GM19455 (cell line): ENCODE results near the gene ECE1.
"Not testable (repeated sequence)": the region's sequence is repeated elsewhere in the genome, so short reads cannot be mapped to it uniquely, and the experiment has no call there.

Experiments
- ATAC-seq: cut with Tn5 transposase; IDR thresholded peaks from one replicate; pipeline ENCODE4 v1.9.1; 2021; ENCODE audit not compliant: unreplicated experiment

Gene ECE1

DNA sequence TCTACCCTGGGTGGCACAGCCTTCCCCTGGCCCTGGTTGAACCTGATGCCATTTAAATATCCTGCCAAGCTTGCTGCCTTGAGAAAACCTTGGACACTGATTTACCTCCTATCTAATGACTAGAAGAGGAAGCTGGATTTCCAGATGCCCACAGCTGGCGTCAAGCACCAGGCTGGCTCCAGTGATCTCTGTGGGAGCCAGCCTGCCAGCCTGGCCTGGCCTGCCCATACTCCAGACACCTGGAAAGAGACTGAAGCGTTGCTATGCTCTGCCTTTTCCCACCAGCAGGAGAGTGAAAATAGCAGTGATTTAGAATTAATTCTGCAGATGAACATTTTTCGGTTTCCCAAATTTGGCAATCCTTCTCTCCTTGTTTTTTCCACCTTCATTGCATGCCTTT is 102.0 kb downstream of the ECE1 start:
- no peak for ATAC-seq

DNA sequence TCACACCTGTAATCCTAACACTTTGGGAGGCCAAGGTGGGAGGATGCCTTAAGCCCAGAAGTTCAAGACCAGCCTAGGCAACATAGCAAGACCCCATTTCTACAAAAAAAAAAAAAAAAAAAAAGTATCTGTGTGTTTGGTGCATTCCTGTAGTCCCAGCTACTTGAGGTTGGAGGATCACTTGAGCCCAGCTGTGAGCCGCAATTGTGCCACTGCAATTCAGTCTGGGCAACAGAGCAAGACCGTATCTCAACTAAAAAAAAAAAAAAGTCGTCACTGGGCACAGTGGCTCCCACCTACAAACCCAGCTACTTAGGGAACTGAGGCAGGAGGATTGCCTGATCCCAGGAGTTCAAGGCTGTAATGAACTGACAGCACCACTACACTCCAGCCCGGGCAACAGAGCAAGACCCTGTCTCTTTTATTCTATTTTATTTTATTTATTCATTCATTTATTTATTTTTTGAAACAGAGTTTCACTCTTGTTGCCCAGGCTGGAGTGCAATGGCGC is 105.0 kb downstream of the ECE1 start:
- ATAC-seq = no peak

DNA sequence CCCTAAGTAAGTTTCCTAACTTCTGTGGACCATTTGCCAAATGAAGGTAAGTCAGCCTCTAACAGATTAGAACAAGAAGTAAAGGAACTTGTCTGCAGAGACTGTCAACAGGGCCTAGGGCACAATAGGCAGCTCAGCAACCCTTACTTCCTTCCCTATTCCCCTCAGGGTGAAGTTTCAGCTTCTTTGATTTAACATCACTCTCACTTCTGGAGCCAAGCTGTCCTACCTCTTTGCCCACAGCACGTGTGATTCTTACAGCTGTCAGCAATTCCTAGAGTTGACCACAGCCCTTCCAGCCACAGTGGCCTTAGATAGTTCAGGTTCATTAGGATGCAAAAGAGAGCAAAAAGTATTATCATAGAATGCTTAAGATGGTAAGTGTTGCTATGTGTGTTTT is 106.0 kb downstream of the ECE1 start:
- no peak for ATAC-seq

DNA sequence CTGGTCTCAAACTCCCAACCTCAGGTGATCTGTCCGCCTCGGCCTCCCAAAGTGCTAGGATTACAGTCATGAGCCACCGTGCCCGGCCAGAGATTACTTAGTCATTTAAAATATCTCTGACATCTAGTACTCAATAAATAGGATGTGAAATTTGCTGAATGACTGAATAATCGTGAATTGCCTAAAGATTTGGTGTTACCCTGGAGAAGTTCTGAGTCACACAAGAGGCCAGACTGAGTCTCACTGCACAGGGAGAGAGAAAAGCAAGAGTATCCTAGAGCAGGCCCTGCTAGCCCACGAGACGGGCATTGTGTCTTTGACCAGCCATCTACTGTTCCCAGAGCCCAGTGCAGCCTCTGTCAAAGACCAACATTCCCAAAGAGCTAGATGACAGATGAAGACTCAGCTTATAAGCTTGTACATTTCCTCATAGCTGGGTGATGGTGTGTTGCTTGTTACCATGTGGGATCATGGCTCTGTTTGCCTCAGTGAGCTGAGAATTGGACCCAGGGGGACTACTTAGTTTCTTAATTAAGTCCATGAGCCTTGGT is 108.0 kb downstream of the ECE1 start:
- no peak for ATAC-seq

DNA sequence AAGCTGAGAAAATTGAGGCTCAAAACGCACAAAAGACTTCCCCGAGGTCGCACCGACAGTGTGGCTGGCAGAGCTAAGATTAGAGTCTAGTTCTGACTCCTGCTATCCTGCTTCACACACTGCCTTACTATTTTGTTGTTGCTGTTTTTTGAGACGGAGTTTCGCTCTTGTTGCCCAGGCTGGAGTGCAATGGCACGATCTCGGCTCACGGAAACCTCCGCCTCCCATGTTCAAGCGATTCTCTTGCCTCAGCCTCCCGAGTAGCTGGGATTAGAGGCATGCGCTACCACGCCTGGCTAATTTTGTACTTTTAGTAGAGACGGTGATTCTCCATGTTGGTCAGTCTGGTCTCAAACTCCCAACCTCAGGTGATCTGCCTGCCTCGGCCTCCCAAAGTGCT is 112.0 kb downstream of the ECE1 start:
- not testable (repeated sequence) for ATAC-seq

DNA sequence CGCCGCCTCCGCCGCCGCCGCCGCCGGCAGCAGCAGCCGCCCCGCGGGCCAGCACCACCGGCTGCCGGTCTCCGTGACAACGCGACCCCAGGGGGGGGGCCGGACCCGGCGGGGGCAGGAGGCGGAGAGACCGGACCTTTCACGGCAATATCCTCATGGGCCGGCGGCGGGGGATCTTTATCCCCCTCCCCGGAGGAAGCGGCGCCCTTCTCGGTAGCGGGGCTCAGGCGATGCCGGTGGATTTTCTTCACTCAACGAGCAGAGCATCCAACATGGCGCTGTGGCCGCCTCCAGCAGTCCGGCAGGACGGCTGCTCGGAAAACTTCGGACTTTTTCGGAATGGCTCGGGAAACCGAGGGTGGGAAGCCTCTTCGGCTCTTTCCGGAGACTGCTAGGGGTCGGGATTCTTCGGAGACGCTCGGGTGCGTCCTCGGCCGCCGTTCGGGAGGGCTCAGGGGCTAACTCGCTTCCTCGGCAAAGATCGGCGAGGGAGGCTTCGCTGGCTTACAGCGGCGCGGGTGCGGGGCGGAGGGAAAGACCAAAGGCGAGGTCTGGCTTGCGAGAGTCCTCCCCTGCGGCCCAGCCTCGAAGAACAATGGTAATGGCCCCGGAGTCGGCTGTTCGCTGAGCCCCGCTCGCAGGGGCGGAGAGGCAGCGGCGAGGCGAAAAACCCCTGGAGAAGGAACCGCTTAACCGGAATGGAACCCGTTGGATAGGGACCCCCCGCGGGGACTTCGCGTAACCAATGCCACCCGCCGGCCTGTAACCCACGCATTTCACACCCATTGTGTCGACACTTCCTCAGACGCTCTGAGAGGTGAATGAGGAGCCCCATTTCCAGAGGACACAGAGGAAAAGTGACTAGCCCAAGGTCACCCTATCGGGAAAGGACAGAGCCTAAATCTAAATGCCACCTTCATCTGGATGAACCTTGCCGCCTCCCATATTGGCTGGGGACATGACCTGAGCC is 113.4 kb downstream of the ECE1 start, which contains the start of gene EIF4G3:
Gene EIF4G3, minus strand, starts transcription at position 312 of the 970 bp plus-strand sequence. CDS start 174,155 bp downstream, outside the sequence.
- peak; percentile 89 for ATAC-seq

DNA sequence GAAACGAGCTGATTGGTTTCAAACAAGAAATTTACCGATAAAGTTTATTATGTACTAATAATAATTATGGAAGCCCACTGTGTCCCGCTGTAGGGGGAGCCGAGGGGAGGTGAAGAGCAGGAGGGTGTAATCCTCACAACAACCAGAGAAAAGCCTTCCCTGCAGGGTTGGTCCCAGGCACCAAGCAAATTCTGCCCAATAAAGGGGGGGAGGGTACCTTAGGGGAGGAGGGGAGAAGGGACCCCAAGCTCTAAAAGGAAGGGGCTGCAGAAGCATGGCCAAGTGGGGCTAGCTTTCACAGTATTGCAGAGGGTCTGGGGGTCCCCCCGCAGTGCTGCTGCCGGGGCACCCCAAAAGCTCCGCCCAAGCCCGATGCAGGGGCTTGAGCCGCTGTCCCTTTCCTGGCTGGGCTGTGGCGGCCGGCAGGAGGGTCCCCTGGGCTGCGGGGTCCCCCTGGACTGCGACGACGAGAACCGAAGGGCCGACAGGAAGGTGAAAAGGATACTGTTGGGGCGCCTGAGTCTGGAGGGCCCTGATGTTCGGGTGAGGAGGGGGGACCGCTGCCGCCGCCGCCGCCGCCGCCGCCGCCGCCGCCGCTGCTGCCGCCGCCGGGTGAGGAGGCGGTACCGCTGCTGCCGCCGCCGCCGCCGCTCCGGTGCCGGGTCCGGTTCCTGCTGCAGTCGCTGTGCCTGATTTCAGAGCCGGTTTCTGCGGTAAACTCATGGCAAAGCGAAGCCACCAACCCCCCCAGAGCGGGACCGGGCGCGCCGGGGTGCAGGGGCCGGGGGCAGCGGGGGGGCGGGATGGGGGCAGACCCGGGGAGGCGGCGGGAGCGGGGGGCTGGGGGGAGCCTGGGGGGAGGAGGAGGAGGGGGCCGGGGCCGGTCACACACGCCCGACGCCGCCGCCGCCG is 114.3 kb downstream of the ECE1 start:
- peak; percentile 19 for ATAC-seq

DNA sequence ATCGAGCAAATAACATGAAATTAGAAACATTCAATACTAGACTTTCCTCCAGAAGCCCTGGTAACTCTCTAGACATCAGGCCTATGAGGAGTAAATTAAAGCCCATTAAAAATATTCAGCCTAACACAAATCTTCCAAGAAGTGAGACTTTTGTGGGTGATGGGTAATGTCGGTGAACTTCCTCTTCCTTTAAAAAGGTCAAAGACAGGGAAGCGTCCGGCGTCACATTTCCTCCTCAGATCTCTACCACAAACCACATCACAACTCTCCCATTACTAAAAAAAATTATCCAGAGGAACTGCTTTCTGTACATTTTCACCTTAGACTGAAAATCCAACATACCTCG is 115.0 kb downstream of the ECE1 start:
- ATAC-seq = no peak

DNA sequence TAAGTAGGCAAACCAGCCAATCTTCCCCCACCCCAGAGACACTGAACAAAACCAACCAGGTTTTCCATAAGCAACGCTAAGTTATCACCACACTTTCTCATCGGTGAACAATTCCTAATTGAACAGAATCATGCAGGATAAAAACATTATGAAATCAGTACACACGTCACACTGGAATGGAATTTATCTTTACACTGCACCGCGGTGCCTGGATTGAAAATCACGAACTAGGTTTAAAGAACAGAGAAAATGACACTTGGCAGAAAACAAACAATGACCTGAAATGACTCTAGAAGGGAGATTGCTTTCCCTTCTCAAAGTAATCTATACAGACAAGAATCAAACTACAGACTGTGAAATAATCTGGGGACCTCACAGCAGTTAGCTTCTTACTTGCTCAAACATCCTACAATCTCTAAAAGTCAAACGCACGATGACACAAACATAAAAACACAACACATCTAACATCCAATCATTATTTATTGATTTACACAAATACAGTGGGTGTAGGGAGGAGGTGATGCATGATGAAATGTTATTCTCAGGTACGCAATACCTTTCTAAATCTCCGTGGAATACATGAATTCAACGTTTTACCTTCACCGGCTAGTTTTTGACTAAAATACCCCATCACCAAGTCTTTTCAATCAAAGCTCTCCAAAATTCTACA is 115.5 kb downstream of the ECE1 start:
- ATAC-seq = no peak

DNA sequence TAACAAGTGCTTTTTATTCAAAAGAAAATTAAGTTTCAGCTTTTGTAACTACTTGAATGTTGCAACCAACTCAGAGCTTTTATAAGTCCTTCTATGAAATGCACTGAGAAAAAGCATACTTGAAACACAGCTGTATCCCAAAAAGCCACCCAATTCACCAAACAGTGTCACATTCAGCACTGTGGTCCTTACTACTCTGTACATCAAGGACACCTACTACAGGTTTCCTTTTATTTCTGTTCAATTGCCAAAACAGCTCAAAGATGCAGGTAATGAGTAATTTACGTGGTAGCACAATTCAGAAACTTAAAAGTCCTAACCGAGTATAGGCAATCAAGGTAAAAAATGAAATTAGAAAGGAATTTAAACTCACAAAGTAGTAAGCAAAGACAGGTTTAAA is 116.0 kb downstream of the ECE1 start:
- ATAC-seq = no peak

DNA sequence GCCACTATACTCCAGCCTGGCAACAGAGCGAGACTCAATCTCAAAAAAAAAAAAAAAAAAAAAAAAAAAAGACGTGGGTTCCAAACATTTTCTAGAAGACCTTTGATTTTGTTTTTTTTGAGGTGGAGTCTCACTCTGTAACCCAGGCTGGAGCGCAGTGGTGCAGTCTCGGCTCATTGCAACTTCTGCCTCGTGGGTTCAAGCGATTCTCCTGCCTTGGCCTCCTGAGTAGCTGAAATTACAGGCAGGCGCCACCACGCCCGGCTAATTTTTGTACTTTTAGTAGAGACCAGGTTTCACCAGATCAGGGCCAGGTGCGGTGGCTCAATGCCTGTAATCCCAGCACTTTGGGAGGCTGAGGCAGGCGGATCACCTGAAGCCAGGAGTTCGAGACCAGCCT is 117.2 kb downstream of the ECE1 start:
- ATAC-seq = not testable (repeated sequence)

DNA sequence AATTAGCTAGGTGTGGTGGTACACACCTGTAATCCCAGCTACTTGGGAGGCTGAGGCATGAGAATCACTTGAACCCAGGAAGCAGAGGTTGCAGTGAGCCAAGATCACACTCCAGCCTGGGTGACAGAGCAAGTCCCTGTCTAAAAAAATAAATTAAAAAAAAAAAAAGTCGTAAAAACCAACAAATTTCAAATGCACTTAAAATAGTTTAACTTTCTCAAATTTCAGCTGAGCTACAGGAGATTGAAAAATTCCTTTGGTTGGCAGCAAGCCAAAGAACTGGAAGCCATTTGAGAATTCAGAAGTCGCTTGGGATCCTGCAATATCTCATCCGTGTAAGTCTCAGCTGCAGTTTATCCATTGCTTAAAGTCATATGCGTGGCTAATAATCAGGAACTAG is 119.4 kb downstream of the ECE1 start:
- not testable (repeated sequence) for ATAC-seq

DNA sequence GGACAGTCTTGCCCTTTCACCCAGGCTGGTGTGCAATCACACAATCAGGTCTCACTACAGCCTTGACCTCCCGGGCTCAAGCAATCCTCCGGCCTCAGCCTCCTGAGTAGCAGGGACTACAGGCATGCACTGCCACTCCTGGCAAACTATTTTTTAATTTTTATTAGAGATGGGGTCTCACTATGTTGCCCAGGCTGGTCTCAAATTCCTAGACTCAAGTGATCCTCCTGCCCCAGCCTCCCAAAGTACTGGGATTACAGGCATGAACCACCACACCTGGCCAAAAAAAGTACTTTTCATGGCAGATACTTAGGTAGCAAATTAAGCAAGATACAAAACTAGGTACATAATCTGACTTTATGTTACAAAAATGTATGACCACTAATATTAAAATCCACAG is 121.8 kb downstream of the ECE1 start:
- no peak for ATAC-seq
